SK-N-SH treated with all-trans-retinoic acid at 6 μM for 48 hours (cell line): ENCODE measurements around the gene MPZL2.

Experiments used
- ARNTL ChIP-seq: fragments of 450-650 bp; formaldehyde crosslinking; IDR thresholded peaks from 2 replicates; pipeline ENCODE4 v1.5.0; 2020; ENCODE audit warnings: low read depth, mild to moderate bottlenecking, moderate library complexity, borderline replicate concordance
- CSDC2 ChIP-seq: fragments of 250-450 bp; sonication (Bioruptor Pico); IDR thresholded peaks from 2 replicates; pipeline ENCODE4 v1.5.0; 2020; ENCODE audit warnings: mild to moderate bottlenecking, moderate library complexity
- ESRRG ChIP-seq: fragments of 250-450 bp; sonication (Bioruptor Pico); IDR thresholded peaks from 2 replicates; pipeline ENCODE4 v1.6.1; 2021; ENCODE audit warnings: mild to moderate bottlenecking
- ISL1 ChIP-seq: fragments of 250-450 bp; sonication (Bioruptor Pico); IDR thresholded peaks from 2 replicates; pipeline ENCODE4 v2.1.2; 2022; ENCODE audit warnings: mild to moderate bottlenecking, moderate library complexity
- OSR1 ChIP-seq: fragments of 250-450 bp; sonication (Bioruptor Pico); IDR thresholded peaks from 2 replicates; pipeline ENCODE4 v1.8.0; 2022; ENCODE audit warnings: moderate library complexity, mild to moderate bottlenecking, inconsistent platforms
- PPARA ChIP-seq: fragments of 250-450 bp; sonication (Bioruptor Pico); IDR thresholded peaks from 2 replicates; pipeline ENCODE4 v1.5.0; 2020; ENCODE audit warnings: mild to moderate bottlenecking, borderline replicate concordance
- RARB ChIP-seq: fragments of 250-450 bp; sonication (Bioruptor Pico); IDR thresholded peaks from 2 replicates; pipeline ENCODE4 v1.8.0; 2021; ENCODE audit warnings: mild to moderate bottlenecking, moderate library complexity
- TSHZ2 ChIP-seq: fragments of 250-450 bp; sonication (Bioruptor Pico); IDR thresholded peaks from 2 replicates; pipeline ENCODE4 v1.5.0; 2020; ENCODE audit warnings: mild to moderate bottlenecking, moderate library complexity
- ZC3H10 ChIP-seq: fragments of 250-450 bp; sonication (Bioruptor Pico); IDR thresholded peaks from 2 replicates; pipeline ENCODE4 v1.5.1; 2021; ENCODE audit warnings: mild to moderate bottlenecking, moderate library complexity
- ZFP3 ChIP-seq: fragments of 250-450 bp; sonication (Bioruptor Pico); IDR thresholded peaks from 2 replicates; pipeline ENCODE4 v1.5.0; 2020; ENCODE audit warnings: mild to moderate bottlenecking, moderate library complexity
- ZFP30 ChIP-seq: fragments of 450-650 bp; formaldehyde crosslinking; IDR thresholded peaks from 2 replicates; pipeline ENCODE4 v1.5.0; 2022; ENCODE audit warnings: mild to moderate bottlenecking, moderate library complexity
- TF ChIP-seq, protein P1 (sequence below): fragments of 250-450 bp; sonication (Bioruptor Pico); IDR thresholded peaks from 2 replicates; pipeline ENCODE4 v1.5.1; 2020; ENCODE audit warnings: low read depth, mild to moderate bottlenecking, moderate library complexity

- TF ChIP-seq PPARA (no peak), ISL1 (CRISPR knock-in tag) (no peak), TSHZ2 (CRISPR knock-in tag) (no peak), CSDC2 (CRISPR knock-in tag) (no peak), RARB (CRISPR knock-in tag) (no peak), ZFP3 (CRISPR knock-in tag) (no peak), ZC3H10 (CRISPR knock-in tag) (no peak), ARNTL (no peak), ZFP30 (no peak), OSR1 (CRISPR knock-in tag) (no peak), ESRRG (CRISPR knock-in tag) (no peak)
- TF ChIP-seq, protein P1, sequence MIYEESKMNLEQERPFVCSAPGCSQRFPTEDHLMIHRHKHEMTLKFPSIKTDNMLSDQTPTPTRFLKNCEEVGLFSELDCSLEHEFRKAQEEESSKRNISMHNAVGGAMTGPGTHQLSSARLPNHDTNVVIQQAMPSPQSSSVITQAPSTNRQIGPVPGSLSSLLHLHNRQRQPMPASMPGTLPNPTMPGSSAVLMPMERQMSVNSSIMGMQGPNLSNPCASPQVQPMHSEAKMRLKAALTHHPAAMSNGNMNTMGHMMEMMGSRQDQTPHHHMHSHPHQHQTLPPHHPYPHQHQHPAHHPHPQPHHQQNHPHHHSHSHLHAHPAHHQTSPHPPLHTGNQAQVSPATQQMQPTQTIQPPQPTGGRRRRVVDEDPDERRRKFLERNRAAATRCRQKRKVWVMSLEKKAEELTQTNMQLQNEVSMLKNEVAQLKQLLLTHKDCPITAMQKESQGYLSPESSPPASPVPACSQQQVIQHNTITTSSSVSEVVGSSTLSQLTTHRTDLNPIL (CRISPR knock-in tag) = no peak
These were observed 22.4 kb downstream of the MPZL2 start for GRCh38 chr11:118241764-118242098.
